ENCODE results near the gene NKD1. TPM values are rescaled to one million over a fixed set of nuclear protein-coding genes. Genes with fewer than 3 reads are reported as not detected.

NKD1 gene
- total RNA-seq, 3 donors from 2014 or later: 1.3 to 5.0 (median 4.6) TPM

DNA sequence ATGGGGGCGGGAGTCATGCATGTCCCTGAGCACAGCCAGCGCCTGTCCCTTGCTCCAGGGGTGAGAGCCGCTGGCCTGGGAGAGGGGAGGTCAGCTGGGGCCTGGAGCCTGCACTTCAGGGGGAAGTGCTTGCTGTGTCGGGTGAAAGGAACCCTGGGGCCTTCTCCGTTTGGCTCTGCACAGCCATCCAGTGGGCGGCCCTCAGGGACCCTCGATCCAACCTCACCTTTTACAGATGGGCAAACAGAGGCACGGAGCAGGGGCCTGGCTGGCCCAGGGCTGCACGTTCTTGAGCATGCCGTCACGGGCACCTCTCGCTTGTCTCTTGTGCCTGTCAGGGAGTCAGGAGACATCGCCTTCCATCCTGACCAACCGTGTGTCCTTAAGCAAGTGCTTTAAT is 131.1 kb downstream of the NKD1 start:
- no peaks in the 10 kb centered on the region for H3K9me3 ChIP-seq
- no peak overlapping the region for H3K4me3 ChIP-seq
- no peak overlapping the region for H3K27ac ChIP-seq
- H3K36me3 ChIP-seq: no peaks in the 10 kb centered on the region
- intact Hi-C loops (cut with DNase I; ENCODE audit: low total_unique reads): no loop called here
- no peaks in the 10 kb centered on the region for H3K27me3 ChIP-seq
- TF ChIP-seq POLR2AphosphoS5 (IDR thresholded peaks at IDR 0.05): no peak
- no peak for TF ChIP-seq POLR2A (IDR thresholded peaks at IDR 0.05)
- TF ChIP-seq, protein P1, sequence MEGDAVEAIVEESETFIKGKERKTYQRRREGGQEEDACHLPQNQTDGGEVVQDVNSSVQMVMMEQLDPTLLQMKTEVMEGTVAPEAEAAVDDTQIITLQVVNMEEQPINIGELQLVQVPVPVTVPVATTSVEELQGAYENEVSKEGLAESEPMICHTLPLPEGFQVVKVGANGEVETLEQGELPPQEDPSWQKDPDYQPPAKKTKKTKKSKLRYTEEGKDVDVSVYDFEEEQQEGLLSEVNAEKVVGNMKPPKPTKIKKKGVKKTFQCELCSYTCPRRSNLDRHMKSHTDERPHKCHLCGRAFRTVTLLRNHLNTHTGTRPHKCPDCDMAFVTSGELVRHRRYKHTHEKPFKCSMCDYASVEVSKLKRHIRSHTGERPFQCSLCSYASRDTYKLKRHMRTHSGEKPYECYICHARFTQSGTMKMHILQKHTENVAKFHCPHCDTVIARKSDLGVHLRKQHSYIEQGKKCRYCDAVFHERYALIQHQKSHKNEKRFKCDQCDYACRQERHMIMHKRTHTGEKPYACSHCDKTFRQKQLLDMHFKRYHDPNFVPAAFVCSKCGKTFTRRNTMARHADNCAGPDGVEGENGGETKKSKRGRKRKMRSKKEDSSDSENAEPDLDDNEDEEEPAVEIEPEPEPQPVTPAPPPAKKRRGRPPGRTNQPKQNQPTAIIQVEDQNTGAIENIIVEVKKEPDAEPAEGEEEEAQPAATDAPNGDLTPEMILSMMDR (IDR thresholded peaks at IDR 0.05): no peak
- H3K4me1 ChIP-seq: no peaks in the 10 kb centered on the region
- DNase-seq (ENCODE audit: low spot score in 2 of 2): no peak

DNA sequence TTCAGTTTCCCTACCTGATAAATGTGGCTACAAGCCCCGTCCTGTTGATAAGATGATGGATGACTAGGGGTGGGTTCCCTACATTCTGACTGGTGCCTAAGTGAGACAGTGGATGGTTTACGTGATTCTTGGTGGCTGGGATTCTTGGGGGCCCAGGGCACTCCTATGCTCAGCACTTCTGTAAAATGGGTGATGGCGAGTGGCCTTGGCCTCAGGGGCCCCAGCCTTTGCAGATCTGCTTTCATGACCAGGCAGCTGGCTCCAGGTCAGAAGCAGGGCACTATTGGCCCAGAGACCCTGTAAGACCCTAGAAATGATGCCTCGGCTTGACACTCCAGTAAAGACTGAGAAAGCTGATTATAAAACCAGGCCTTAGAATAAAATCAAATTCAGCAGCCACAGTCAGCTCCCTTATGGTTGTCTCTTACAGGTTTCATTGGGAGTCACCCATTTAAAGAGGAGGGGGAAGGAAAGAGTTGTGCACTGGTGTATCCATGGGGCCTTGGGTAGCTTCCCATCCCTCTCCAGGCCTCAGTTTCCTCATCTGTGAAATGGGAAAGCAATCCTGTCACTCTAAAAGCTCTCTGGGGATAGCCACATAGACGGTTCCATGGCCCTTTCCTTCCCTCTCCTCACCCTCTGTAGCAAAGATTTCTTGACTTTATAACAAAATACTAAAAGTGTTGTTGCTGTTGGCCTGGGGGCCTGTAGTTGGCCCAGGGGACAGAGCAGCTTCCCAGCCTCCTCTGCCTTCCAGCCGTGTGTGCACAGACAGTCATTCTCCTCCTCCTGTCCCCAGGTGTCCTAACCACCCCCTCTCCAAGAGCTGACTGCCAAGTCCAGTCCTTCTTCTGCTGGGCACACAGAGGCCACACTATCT is 131.7 kb downstream of the NKD1 start:
- TF ChIP-seq, protein P1 (IDR thresholded peaks at IDR 0.05): no peak
- TF ChIP-seq POLR2A (IDR thresholded peaks at IDR 0.05) (no peak), POLR2AphosphoS5 (IDR thresholded peaks at IDR 0.05) (no peak)
- Histone ChIP-seq H3K27ac (no peak overlapping the region), H3K36me3 (no peaks in the 10 kb centered on the region), H3K27me3 (no peaks in the 10 kb centered on the region), H3K9me3 (no peaks in the 10 kb centered on the region), H3K4me3 (peak overlapping the region; percentile 23 to 43 (median 26)), H3K4me1 (no peaks in the 10 kb centered on the region)
- no peak for DNase-seq (ENCODE audit: low spot score in 2 of 2)
- intact Hi-C loops (cut with DNase I; ENCODE audit: low total_unique reads): no loop called here

DNA sequence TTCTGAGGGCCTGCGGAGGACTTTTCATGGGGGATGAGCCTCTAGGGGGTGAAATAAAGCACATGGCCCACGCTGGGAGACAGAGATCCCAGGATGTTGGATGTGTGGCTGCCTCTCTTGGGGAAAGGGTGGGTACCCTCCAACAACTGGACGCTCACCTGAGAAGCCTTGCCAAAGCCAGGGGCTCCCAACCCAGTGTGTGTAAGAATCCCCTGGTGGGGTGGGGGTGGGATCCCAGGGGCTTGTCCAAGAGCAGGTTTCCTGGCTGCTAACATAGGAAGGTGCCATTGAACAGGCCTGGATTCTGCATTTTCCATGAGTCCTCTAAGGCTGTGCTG is 132.3 kb downstream of the NKD1 start:
- no peaks in the 10 kb centered on the region for H3K4me1 ChIP-seq
- DNase-seq (ENCODE audit: low spot score in 2 of 2): no peak
- H3K9me3 ChIP-seq: no peaks in the 10 kb centered on the region
- no peak overlapping the region for H3K27ac ChIP-seq
- peak overlapping the region; percentile 23 to 43 (median 26) for H3K4me3 ChIP-seq
- H3K27me3 ChIP-seq: no peaks in the 10 kb centered on the region
- TF ChIP-seq POLR2AphosphoS5 (IDR thresholded peaks at IDR 0.05) (no peak), POLR2A (IDR thresholded peaks at IDR 0.05) (no peak)
- TF ChIP-seq, protein P1 (IDR thresholded peaks at IDR 0.05): no peak
- H3K36me3 ChIP-seq: no peaks in the 10 kb centered on the region
- intact Hi-C loops (cut with DNase I; ENCODE audit: low total_unique reads): no loop called here

DNA sequence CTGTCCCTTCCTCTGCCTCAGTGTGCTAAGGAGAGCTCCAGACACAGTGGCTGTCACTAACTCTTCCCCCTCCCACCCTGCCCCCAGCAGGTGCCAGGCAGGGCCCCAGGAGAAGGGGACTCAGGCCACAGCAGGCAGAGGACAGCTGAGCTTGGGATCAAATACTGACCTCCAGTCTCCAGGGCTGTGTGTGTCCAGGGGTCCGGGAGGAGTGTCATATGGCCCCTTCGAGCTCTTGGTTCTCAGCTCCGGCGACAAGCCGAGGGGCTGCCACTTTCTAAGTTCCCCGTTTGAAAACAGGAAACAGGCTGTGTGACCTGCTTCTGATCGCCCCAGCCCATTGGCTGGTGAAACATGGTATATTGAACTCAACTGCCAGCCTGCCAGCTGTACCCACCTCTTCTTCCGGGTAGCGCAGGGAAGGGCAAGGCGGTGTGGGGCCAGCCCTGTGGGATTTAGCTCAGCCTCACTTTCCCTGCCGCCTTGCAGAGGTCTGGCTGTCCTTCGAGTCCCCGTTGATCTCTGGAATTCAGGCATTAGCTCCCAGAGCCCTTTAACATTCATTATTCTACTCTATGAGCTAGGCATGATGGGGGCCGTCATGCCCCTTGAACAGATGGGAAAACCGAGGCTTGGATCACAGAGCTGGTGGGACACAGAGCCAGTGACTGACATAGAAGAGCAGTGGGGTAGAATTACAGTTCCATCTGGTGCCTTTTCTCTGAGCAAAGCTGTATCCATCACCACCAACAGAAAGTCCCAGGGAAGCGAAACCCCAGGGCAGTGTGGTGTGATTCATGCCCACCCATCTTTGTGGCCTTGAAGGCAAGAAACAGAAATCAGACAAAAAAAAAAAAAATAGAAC is 133.1 kb downstream of the NKD1 start, which contains the start of gene SNX20:
SNX20 (minus strand) TSS at position 292 of the 865 bp plus-strand sequence. CDS start 3,786 bp downstream, outside the sequence.
- no peaks in the 10 kb centered on the region for H3K27me3 ChIP-seq
- no peaks in the 10 kb centered on the region for H3K9me3 ChIP-seq
- intact Hi-C loops (cut with DNase I; ENCODE audit: low total_unique reads): no loop called here
- H3K27ac ChIP-seq: no peak within 1 kb of the TSS
- no peak for DNase-seq (ENCODE audit: low spot score in 2 of 2)
- peak within 1 kb of the TSS; percentile 23 to 43 (median 26) for H3K4me3 ChIP-seq
- no peaks in the 10 kb centered on the region for H3K36me3 ChIP-seq
- TF ChIP-seq, protein P1 (IDR thresholded peaks at IDR 0.05): no peak
- TF ChIP-seq POLR2A (IDR thresholded peaks at IDR 0.05) (no peak), POLR2AphosphoS5 (IDR thresholded peaks at IDR 0.05) (no peak)
- H3K4me1 ChIP-seq: no peaks in the 10 kb centered on the region

Measured in breast epithelium (tissue), 4 donors.